GM12878 (cell line): ENCODE data around the gene BBLN. TPM values are rescaled to one million over a fixed set of nuclear protein-coding genes. Genes with fewer than 3 reads are reported as not detected.

Experiments
- CHD2 ChIP-seq: IDR thresholded peaks from 2 replicates; pipeline ENCODE4 v1.6.1; 2011; ENCODE audit warnings: low read depth, low read length, improper control_type of control experiment, borderline replicate concordance
- E2F8 ChIP-seq: fragments of 450-650 bp; IDR thresholded peaks from 2 replicates; pipeline ENCODE4 v1.6.1; 2018; ENCODE audit warnings: mild to moderate bottlenecking, low read depth, moderate library complexity; ENCODE audit not compliant: partially characterized antibody
- EP300 ChIP-seq, 2 experiments: fragments of 150-350 bp in 1 of 2; IDR thresholded peaks; 2 replicates each; pipeline ENCODE4 v1.6.1; 2011 to 2012; ENCODE audit warnings: low read depth in 2 of 2, low read length in 2 of 2, borderline replicate concordance in 1 of 2, improper control_type of control experiment in 1 of 2, inconsistent platforms in 1 of 2; ENCODE audit not compliant: control insufficient read depth in 1 of 2
- FOXK2 ChIP-seq: fragments of 450-650 bp; IDR thresholded peaks from 2 replicates; pipeline ENCODE4 v1.6.1; 2017; ENCODE audit warnings: mild to moderate bottlenecking, moderate library complexity
- GABPA ChIP-seq: IDR thresholded peaks from 2 replicates; pipeline ENCODE4 v1.6.1; 2014; ENCODE audit warnings: antibody characterized with exemption, low read depth, mild to moderate bottlenecking, inconsistent platforms
- IRF4 ChIP-seq: IDR thresholded peaks from 2 replicates; pipeline ENCODE4 v1.6.1; 2011; ENCODE audit warnings: low read depth, low read length
- KLF5 ChIP-seq: fragments of 450-650 bp; IDR thresholded peaks from 2 replicates; pipeline ENCODE4 v1.6.1; 2014; ENCODE audit warnings: mild to moderate bottlenecking; ENCODE audit not compliant: partially characterized antibody
- MAX ChIP-seq: IDR thresholded peaks from 2 replicates; pipeline ENCODE4 v1.6.1; 2012; ENCODE audit warnings: low read depth, low read length, improper control_type of control experiment
- MEF2A ChIP-seq: IDR thresholded peaks from 2 replicates; pipeline ENCODE4 v1.6.1; 2011; ENCODE audit warnings: low read depth, mild to moderate bottlenecking, low read length, moderate library complexity; ENCODE audit not compliant: insufficient read depth
- PBX3 ChIP-seq: IDR thresholded peaks from 2 replicates; pipeline ENCODE4 v1.6.1; 2011; ENCODE audit warnings: mild to moderate bottlenecking, low read depth, low read length, moderate library complexity; ENCODE audit not compliant: insufficient replicate concordance
- PML ChIP-seq: IDR thresholded peaks from 2 replicates; pipeline ENCODE4 v1.6.1; 2012; ENCODE audit warnings: low read length, inconsistent platforms
- RB1 ChIP-seq: fragments of 450-650 bp; formaldehyde crosslinking; IDR thresholded peaks from 2 replicates; pipeline ENCODE4 v1.6.1; 2017; ENCODE audit warnings: mild to moderate bottlenecking, borderline replicate concordance
- YBX1 ChIP-seq: fragments of 450-650 bp; IDR thresholded peaks from 2 replicates; pipeline ENCODE4 v1.6.1; 2016; ENCODE audit warnings: antibody characterized with exemption
- ZNF592 ChIP-seq: fragments of 450-650 bp; IDR thresholded peaks from 2 replicates; pipeline ENCODE4 v1.6.1; 2017; ENCODE audit warnings: mild to moderate bottlenecking, moderate library complexity
- ZNF687 ChIP-seq: fragments of 450-650 bp; IDR thresholded peaks from 2 replicates; pipeline ENCODE4 v1.6.1; 2017; ENCODE audit warnings: mild to moderate bottlenecking, moderate library complexity
- ZSCAN29 ChIP-seq: fragments of 450-650 bp; IDR thresholded peaks from 2 replicates; pipeline ENCODE4 v1.6.1; 2017; ENCODE audit warnings: mild to moderate bottlenecking, moderate library complexity
- ZZZ3 ChIP-seq: IDR thresholded peaks from 2 replicates; pipeline ENCODE4 v1.6.1; 2011; ENCODE audit warnings: low read depth; ENCODE audit not compliant: control insufficient read depth, insufficient read length
- polyA plus RNA-seq, 11 experiments: library from polyadenylated mRNA; depleted of rRNA in 4 of 11; unstranded in 6 of 11; stranded (reverse) in 5 of 11; fragments of >200 nt; fragmentation: Nextera tagmentation in 4 of 11; fragmentation: Illumina TruSeq in 1 of 11; extraction: Ambion mirVana in 4 of 11; extraction: Trizol in 1 of 11; gene quantifications; 1 replicate in 1 of 11; 2 replicates in 10 of 11; pipeline versions ENCODE4 v1.2.1 to v1.2.3, GENCODE V29; 2011 to 2016; ENCODE audit warnings: inconsistent platforms in 2 of 11, missing spikeins in 2 of 11, low read depth in 1 of 11
- total RNA-seq, 4 experiments: library from RNA; depleted of rRNA in 3 of 4; stranded (reverse); fragments of >200 nt in 3 of 4; fragmentation: Illumina TruSeq in 1 of 4; extraction: Trizol in 1 of 4; gene quantifications; 2 replicates each; pipeline versions ENCODE4 v1.2.1 to v1.2.3, GENCODE V29; 2013 to 2021

The BBLN gene
- total and polyA plus RNA-seq, 10 of the 15 experiments (the other 5 are each of a cell fraction or from before 2014, with no cell fraction given): 3.8 to 194 (median 66.2) TPM

- TF ChIP-seq ZNF592 (0 out of 2 replicates have a peak, but pooled peaks have one; percentile 69), EP300 (IDR thresholded peaks at IDR 0.05; ENCODE audit: borderline replicate concordance in 1 of 2, control insufficient read depth in 1 of 2, low read depth in 2 of 2, low read length in 2 of 2) (no peak), FOXK2 (peak; percentile 91), PBX3 (no peak), YBX1 (no peak), MAX (no peak; the same call in 1 of the 2 replicates), MEF2A (0 out of 2 replicates have a peak, but pooled peaks have one; percentile 32), IRF4 (no peak), ZSCAN29 (peak; percentile 64; the same call in 1 of the 2 replicates), PML (peak; percentile 56; the same call in 1 of the 2 replicates), ZZZ3 (no peak), ZNF687 (peak; percentile 77), E2F8 (no peak), GABPA (peak; percentile 63; the same call in 1 of the 2 replicates), KLF5 (peak; percentile 95), RB1 (peak; percentile 95), CHD2 (no peak)
These were observed 31.5 kb downstream of the BBLN start, which contains the start of gene CIZ1 (continued) for GRCh38 chr9:128191406-128192046.
